Nephron progenitor cell (in vitro differentiated cells): Measurements from ENCODE around the gene KCNMA1.

Experiments used
- DNase-seq: peaks from one replicate; pipeline ENCODE4 v3.0.0; 2021
- H3K27ac Mint-ChIP-seq: 2 replicates; pipeline ENCODE4 v1.8.0; 2021; ENCODE audit warnings: mild to moderate bottlenecking, moderate library complexity, mixed read lengths
- H3K27me3 Mint-ChIP-seq: 2 replicates; pipeline ENCODE4 v1.8.0; 2021; ENCODE audit warnings: mild to moderate bottlenecking, low read depth, mixed read lengths; ENCODE audit not compliant: poor library complexity
- H3K36me3 Mint-ChIP-seq: 2 replicates; pipeline ENCODE4 v1.8.0; 2021; ENCODE audit warnings: low read depth, mixed read lengths
- H3K4me1 Mint-ChIP-seq: 2 replicates; pipeline ENCODE4 v1.8.0; 2021; ENCODE audit warnings: mixed read lengths
- H3K4me3 Mint-ChIP-seq: 2 replicates; pipeline ENCODE4 v1.8.0; 2021; ENCODE audit warnings: mild to moderate bottlenecking, moderate library complexity, mixed read lengths
- H3K9me3 Mint-ChIP-seq: 2 replicates; pipeline ENCODE4 v1.8.0; 2021; ENCODE audit warnings: mild to moderate bottlenecking, moderate library complexity, mixed read lengths
- TF ChIP-seq, protein P1 (sequence below): fragments of 200-600 bp; sonication (generic); IDR thresholded peaks from 2 replicates; pipeline ENCODE4 v1.5.0; 2021; ENCODE audit warnings: antibody characterized with exemption

The KCNMA1 gene

GRCh38 chr10:77531441-77532001 is 106.1 kb downstream of the KCNMA1 start:
- Mint-ChIP-seq H3K27ac (no peak overlapping the region), H3K4me3 (no peak overlapping the region), H3K36me3 (no peaks in the 10 kb centered on the region), H3K9me3 (no peaks in the 10 kb centered on the region), H3K27me3 (peaks cover 7% of the 10 kb centered on the region), H3K4me1 (peaks cover 35% of the 10 kb centered on the region)
- DNase-seq: no peak
- TF ChIP-seq, protein P1, sequence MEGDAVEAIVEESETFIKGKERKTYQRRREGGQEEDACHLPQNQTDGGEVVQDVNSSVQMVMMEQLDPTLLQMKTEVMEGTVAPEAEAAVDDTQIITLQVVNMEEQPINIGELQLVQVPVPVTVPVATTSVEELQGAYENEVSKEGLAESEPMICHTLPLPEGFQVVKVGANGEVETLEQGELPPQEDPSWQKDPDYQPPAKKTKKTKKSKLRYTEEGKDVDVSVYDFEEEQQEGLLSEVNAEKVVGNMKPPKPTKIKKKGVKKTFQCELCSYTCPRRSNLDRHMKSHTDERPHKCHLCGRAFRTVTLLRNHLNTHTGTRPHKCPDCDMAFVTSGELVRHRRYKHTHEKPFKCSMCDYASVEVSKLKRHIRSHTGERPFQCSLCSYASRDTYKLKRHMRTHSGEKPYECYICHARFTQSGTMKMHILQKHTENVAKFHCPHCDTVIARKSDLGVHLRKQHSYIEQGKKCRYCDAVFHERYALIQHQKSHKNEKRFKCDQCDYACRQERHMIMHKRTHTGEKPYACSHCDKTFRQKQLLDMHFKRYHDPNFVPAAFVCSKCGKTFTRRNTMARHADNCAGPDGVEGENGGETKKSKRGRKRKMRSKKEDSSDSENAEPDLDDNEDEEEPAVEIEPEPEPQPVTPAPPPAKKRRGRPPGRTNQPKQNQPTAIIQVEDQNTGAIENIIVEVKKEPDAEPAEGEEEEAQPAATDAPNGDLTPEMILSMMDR: no peak

DNA sequence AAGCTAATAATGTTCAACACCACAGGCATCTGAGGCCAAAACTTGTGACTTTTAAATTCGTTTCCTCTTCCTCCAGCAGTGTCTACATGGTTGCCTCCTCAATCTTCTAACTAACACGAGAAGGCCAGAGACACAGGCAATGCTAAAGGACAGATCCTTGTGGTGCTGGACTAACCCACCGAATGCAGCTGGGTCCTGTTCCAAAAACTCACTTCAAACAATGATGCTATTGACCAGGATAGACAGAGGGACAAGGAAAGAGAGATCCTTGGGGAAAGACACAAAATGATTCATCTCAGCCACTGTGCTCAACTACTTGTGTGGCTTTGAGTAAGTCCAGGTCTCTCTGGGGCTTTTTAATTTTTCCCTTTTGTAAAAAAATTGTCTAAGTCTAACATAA is 107.6 kb downstream of the KCNMA1 start:
- DNase-seq: no peak
- no peak overlapping the region for H3K27ac Mint-ChIP-seq
- H3K4me3 Mint-ChIP-seq: no peak overlapping the region
- peaks cover 7% of the 10 kb centered on the region for H3K27me3 Mint-ChIP-seq
- H3K4me1 Mint-ChIP-seq: peaks cover 39% of the 10 kb centered on the region
- H3K36me3 Mint-ChIP-seq: no peaks in the 10 kb centered on the region
- no peaks in the 10 kb centered on the region for H3K9me3 Mint-ChIP-seq
- TF ChIP-seq, protein P1: no peak

DNA sequence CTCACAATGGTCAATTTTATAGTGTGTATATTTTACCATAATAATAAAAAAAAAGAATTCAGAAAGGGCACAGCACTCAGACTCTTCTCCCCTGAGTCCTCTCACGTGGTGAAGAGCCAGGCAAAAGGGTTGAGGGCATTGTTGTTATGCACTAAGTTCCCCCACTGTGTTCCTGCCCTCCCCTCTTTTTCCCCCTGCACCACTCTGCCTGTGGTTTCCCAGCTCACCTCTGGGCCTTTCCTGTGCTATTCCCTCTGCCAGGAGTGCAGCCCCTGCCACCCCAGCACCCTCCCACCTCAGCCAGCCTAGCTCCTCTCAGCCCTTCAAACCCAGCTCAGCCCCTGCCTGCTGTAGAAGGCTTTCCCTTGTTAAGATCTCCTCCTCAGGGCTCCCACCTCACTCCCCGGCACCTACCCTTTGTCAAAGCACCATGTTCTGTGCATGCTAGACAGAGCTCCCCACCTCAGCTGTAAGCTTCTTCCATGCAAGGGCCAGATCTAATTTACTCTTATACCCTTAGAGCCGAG is 108.5 kb downstream of the KCNMA1 start:
- Mint-ChIP-seq H3K4me3 (no peak overlapping the region), H3K36me3 (no peaks in the 10 kb centered on the region), H3K27ac (no peak overlapping the region), H3K4me1 (peaks cover 48% of the 10 kb centered on the region), H3K27me3 (peaks cover 7% of the 10 kb centered on the region), H3K9me3 (no peaks in the 10 kb centered on the region)
- TF ChIP-seq, protein P1: no peak
- DNase-seq: no peak

- H3K9me3 Mint-ChIP-seq: no peaks in the 10 kb centered on the region
- H3K4me3 Mint-ChIP-seq: no peak overlapping the region
- peaks cover 7% of the 10 kb centered on the region for H3K27me3 Mint-ChIP-seq
- H3K4me1 Mint-ChIP-seq: peaks cover 54% of the 10 kb centered on the region
- H3K36me3 Mint-ChIP-seq: no peaks in the 10 kb centered on the region
- no peak for DNase-seq
- H3K27ac Mint-ChIP-seq: no peak overlapping the region
- TF ChIP-seq, protein P1: no peak
These were observed 109.8 kb downstream of the KCNMA1 start for GRCh38 chr10:77527839-77528238.

GRCh38 chr10:77526868-77527617 is 110.6 kb downstream of the KCNMA1 start:
- Mint-ChIP-seq H3K27ac (no peak overlapping the region), H3K4me3 (no peak overlapping the region), H3K27me3 (peaks cover 7% of the 10 kb centered on the region), H3K9me3 (no peaks in the 10 kb centered on the region), H3K4me1 (peaks cover 59% of the 10 kb centered on the region), H3K36me3 (no peaks in the 10 kb centered on the region)
- TF ChIP-seq, protein P1: no peak
- DNase-seq: no peak
